Ishikawa (cell line): ENCODE data around the gene PCSK7.

Experiments used
- CEBPB ChIP-seq: IDR thresholded peaks from 2 replicates; pipeline ENCODE4 v1.6.1; 2012
- EP300 ChIP-seq: IDR thresholded peaks from 2 replicates; pipeline ENCODE4 v1.6.1; 2012; ENCODE audit warnings: borderline replicate concordance
- NFIC ChIP-seq: IDR thresholded peaks from 2 replicates; pipeline ENCODE4 v1.6.1; 2012
- RAD21 ChIP-seq: IDR thresholded peaks from 2 replicates; pipeline ENCODE4 v1.6.1; 2012; ENCODE audit warnings: low read depth
- YY1 ChIP-seq: IDR thresholded peaks from 2 replicates; pipeline ENCODE4 v1.6.1; 2012; ENCODE audit warnings: low read depth
- TF ChIP-seq, protein P1 (sequence below): IDR thresholded peaks from 2 replicates; pipeline ENCODE4 v1.6.1; 2012
- TF ChIP-seq, protein P2 (sequence below): IDR thresholded peaks from 2 replicates; pipeline ENCODE4 v1.6.1; 2012

DNA sequence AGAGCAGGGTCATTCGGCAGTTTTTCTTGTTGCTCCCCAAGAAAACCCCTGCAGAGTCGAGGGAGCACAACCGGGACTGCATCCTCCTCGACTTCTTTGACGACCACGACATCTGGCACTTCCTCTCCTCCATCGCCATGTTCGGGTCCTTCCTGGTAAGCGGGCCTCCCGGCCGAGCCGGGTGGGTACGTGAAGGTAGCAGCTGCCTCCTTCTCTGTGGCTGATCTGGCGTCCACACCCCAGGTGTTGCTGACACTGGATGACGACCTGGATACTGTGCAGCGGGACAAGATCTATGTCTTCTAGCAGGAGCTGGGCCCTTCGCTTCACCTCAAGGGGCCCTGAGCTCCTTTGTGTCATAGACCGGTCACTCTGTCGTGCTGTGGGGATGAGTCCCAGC lies 36.1 kb downstream of the PCSK7 start:
- TF ChIP-seq, protein P1, sequence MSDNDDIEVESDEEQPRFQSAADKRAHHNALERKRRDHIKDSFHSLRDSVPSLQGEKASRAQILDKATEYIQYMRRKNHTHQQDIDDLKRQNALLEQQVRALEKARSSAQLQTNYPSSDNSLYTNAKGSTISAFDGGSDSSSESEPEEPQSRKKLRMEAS, result no peak
- TF ChIP-seq RAD21 (no peak), YY1 (no peak), CEBPB (no peak), EP300 (no peak), NFIC (no peak)
- TF ChIP-seq, protein P2, sequence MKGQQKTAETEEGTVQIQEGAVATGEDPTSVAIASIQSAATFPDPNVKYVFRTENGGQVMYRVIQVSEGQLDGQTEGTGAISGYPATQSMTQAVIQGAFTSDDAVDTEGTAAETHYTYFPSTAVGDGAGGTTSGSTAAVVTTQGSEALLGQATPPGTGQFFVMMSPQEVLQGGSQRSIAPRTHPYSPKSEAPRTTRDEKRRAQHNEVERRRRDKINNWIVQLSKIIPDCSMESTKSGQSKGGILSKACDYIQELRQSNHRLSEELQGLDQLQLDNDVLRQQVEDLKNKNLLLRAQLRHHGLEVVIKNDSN, result no peak
